ENCODE data around the gene DNAJB6. TPM values are rescaled to one million over a fixed set of nuclear protein-coding genes. Genes with fewer than 3 reads are reported as not detected.

DNAJB6 gene
- total RNA-seq, 1 donor from 2014 or later: 93.1 TPM

- no peak for DNase-seq (ENCODE audit: extremely low spot score in 2 of 2)
- no peak overlapping the region for H3K27ac ChIP-seq
- no peak overlapping the region for H3K4me3 ChIP-seq
- no peaks in the 10 kb centered on the region for H3K27me3 ChIP-seq
- intact Hi-C loops (cut with DNase I): no loop called here
- H3K36me3 ChIP-seq: no peaks in the 10 kb centered on the region
- TF ChIP-seq POLR2A (IDR thresholded peaks at IDR 0.05): no peak
- TF ChIP-seq CTCF (IDR thresholded peaks at IDR 0.05): no peak
- H3K9me3 ChIP-seq: no peaks in the 10 kb centered on the region
- no peaks in the 10 kb centered on the region for H3K4me1 ChIP-seq
These were observed 36.4 kb upstream of the DNAJB6 start for GRCh38 chr7:157300369-157300825.

DNA sequence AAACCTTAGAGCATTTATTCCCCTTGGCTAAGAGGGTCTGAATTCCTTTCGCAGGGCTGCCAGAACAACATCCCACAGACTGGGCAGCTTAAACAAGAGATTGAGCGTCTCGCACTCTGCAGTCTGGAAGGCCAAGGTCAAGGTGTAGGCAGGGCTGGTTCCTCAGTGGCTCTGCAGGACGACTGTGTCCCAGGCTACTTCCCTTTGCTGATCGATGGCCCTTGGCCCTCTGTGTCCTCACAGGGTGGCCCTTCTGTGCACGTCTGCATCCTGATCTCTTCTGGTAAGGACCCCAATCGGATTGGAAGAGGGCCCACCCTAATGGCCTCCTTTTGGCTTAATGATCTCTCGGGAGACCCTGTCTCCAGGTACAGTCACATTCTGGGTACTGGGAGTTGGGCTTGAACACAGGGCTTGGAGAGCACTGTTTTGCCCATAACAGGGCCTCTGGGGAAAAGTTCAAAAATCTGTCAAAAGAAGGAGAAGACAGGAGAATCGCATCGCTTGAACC is 35.1 kb upstream of the DNAJB6 start:
- H3K36me3 ChIP-seq: no peaks in the 10 kb centered on the region
- no peak overlapping the region for H3K27ac ChIP-seq
- intact Hi-C loops (cut with DNase I): no loop called here
- no peak for DNase-seq (ENCODE audit: extremely low spot score in 2 of 2)
- TF ChIP-seq POLR2AphosphoS5 (IDR thresholded peaks at IDR 0.05; ENCODE audit: insufficient read depth in 1 of 2, low read depth in 1 of 2) (no peak), CTCF (IDR thresholded peaks at IDR 0.05) (no peak), POLR2A (IDR thresholded peaks at IDR 0.05) (no peak)
- H3K9me3 ChIP-seq: no peaks in the 10 kb centered on the region
- H3K27me3 ChIP-seq: no peaks in the 10 kb centered on the region
- no peaks in the 10 kb centered on the region for H3K4me1 ChIP-seq
- H3K4me3 ChIP-seq: no peak overlapping the region

GRCh38 chr7:157306846-157307838 is 29.7 kb upstream of the DNAJB6 start:
- TF ChIP-seq CTCF (IDR thresholded peaks at IDR 0.05) (no peak), POLR2A (IDR thresholded peaks at IDR 0.05) (no peak), POLR2AphosphoS5 (IDR thresholded peaks at IDR 0.05; ENCODE audit: insufficient read depth in 1 of 2, low read depth in 1 of 2) (no peak)
- Histone ChIP-seq H3K27ac (no peak overlapping the region), H3K36me3 (no peaks in the 10 kb centered on the region), H3K4me3 (no peak overlapping the region), H3K9me3 (no peaks in the 10 kb centered on the region), H3K4me1 (no peaks in the 10 kb centered on the region), H3K27me3 (no peaks in the 10 kb centered on the region)
- no peak for DNase-seq (ENCODE audit: extremely low spot score in 2 of 2)
- intact Hi-C loops (cut with DNase I): no loop called here

DNA sequence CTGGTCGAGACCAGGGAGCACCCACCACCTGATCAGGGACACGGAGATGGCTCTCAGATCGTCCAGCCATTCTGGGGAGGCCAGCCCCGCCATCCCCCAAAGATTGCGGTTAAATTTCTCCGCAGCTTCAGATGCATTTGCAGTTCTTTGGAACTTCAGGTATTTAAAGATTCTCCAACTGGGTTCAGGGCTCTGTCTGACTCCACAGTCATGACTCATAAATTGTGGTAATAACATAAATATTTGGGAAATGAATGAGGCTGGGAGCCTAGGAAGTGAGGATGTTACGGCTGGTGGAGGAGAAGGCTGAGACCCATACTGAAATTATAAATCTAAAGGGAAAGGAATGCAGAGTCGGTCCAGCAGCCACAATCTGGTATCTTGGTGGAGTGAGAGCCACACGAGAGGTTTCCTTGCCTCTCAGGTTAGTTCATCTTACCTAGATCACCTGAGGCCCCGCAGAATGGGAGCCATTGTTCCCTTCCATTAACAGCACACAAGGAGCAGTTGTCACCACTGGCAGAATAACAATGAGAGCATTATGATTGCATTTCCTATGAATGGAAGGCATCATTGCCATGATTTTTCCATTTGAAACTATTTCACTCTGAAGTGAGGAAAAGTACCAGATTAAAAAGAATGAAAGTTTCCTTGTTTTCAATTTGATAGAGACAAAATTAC is 26.7 kb upstream of the DNAJB6 start:
- no peak for DNase-seq (ENCODE audit: extremely low spot score in 2 of 2)
- intact Hi-C loops (cut with DNase I): no loop called here
- Histone ChIP-seq H3K36me3 (no peaks in the 10 kb centered on the region), H3K4me3 (no peak overlapping the region), H3K9me3 (no peaks in the 10 kb centered on the region), H3K27me3 (no peaks in the 10 kb centered on the region), H3K4me1 (no peaks in the 10 kb centered on the region), H3K27ac (no peak overlapping the region)
- TF ChIP-seq POLR2A (IDR thresholded peaks at IDR 0.05) (no peak), CTCF (IDR thresholded peaks at IDR 0.05) (no peak), POLR2AphosphoS5 (IDR thresholded peaks at IDR 0.05; ENCODE audit: insufficient read depth in 1 of 2, low read depth in 1 of 2) (no peak)

Measured in vagina (tissue), 2 donors.